Astrocyte of the spinal cord (primary cell): ENCODE results near the gene NOS1AP.

Experiments used
- DNase-seq: peaks from one replicate; pipeline ENCODE4 v3.0.0; 2011; ENCODE audit warnings: low read depth, low spot score
- H3K4me3 ChIP-seq: 2 replicates; pipeline ENCODE4 v1.5.1; 2011; ENCODE audit warnings: low read depth, mild to moderate bottlenecking, low read length, moderate library complexity
- in situ Hi-C: cut with HindIII; loops from 2 replicates; pipeline ENCODE4 v1.10.0; 2017; ENCODE audit warnings: low sequenced_read_pairs
- TF ChIP-seq, protein P1 (sequence below): IDR thresholded peaks from 2 replicates; pipeline ENCODE4 v1.5.1; 2012; ENCODE audit warnings: low read depth, mild to moderate bottlenecking, low read length, inconsistent platforms

Gene NOS1AP

DNA sequence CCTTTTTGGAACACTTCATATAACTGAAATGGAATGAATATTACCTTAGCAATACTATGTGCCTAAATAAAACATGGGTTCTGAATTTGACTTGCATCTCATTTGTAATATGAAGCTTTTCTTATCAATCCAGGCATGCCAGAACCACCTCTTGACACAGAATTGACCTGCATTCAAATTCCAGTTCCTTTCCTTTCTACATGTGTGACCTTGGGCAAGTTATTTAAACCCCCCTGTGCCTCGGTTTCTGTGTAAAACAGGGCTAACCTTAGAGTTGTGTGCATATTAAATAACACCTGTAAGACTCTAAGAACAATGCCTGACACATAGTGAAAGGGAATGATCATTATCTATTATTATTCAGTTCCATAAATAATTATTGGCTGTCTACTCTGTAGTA, 2.0 kb upstream of the NOS1AP start:
- in situ Hi-C loops: no loop called here

DNA sequence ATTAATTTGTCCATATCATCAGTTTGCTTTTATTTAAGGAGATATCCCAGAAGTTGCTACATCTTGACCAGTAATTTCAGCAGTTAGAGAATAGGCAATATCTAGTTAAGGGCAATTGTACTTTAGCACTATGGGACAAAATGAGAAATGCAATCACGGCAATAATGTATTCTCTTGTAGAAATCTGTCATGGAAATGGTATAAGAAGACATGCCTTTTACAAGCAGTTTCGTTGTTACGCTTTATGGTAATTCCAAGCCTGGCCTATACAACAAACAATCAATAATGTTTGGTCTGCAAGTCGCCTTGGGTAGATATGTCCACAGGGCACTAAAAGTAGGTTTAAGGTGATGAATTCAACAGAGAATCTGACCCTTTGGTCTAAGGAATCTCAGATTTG, 1.2 kb upstream of the NOS1AP start:
- TF ChIP-seq, protein P1, sequence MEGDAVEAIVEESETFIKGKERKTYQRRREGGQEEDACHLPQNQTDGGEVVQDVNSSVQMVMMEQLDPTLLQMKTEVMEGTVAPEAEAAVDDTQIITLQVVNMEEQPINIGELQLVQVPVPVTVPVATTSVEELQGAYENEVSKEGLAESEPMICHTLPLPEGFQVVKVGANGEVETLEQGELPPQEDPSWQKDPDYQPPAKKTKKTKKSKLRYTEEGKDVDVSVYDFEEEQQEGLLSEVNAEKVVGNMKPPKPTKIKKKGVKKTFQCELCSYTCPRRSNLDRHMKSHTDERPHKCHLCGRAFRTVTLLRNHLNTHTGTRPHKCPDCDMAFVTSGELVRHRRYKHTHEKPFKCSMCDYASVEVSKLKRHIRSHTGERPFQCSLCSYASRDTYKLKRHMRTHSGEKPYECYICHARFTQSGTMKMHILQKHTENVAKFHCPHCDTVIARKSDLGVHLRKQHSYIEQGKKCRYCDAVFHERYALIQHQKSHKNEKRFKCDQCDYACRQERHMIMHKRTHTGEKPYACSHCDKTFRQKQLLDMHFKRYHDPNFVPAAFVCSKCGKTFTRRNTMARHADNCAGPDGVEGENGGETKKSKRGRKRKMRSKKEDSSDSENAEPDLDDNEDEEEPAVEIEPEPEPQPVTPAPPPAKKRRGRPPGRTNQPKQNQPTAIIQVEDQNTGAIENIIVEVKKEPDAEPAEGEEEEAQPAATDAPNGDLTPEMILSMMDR: no peak
- no peak for DNase-seq
- no peak overlapping the region for H3K4me3 ChIP-seq
- in situ Hi-C loops: no loop called here

More for the DNA sequence above, 2.0 kb upstream of the NOS1AP start:
- H3K4me3 ChIP-seq: no peak overlapping the region
- TF ChIP-seq, protein P1: no peak
- DNase-seq: no peak

DNA sequence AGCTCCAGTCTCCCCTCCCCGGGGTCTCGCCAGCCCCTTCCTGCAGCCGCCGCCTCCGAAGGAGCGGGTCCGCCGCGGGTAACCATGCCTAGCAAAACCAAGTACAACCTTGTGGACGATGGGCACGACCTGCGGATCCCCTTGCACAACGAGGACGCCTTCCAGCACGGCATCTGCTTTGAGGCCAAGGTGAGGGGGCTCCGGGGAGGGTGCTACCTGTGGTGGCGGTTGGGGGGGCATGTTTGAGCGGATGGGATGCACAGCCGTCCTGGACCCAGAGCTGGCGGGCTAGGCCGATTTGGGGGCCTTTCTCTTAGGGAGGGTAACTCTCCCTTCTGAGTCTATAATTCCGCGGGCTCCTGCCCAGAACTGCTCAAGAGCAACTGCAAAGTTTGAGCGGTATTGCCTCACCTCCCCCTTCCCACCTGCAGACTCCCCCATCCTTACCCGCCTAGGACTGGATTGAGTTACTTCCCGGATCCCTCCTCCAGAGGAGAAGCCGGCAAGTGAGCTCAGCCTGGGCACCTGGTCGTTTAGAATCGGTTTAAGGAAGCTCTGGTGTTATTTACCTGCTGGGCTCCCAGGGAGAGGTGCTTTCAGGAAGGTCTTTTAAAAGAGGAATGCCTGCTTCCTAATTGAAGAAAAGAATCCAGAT, 730 bp downstream of the NOS1AP start:
- in situ Hi-C loops: no loop called here
- TF ChIP-seq, protein P1: no peak
- H3K4me3 ChIP-seq: peak overlapping the region; percentile 50

DNA sequence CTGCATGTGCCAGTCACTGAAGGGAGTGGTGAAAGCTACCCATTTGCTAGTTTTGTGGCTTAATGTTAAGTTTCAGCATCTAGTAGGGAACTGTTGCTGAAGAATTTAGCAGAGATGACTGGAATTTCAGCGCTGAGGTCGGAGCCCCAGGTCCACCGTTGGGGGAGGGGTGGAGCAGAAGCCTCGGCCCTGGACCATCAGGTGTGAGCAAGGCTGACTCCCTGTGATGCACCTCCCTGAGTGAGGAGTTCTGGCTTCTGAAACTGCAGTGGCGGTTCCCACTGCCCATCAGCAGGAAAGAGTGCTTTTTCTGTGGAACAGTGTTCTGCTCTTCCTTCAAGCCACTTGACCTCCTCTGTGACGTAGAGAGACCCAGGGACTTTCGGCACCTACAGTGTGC, 1.3 kb downstream of the NOS1AP start:
- peak overlapping the region; percentile 50 for H3K4me3 ChIP-seq
- in situ Hi-C loops: no loop called here
- DNase-seq: no peak
- TF ChIP-seq, protein P1: no peak

More for the DNA sequence above, 730 bp downstream of the NOS1AP start:
- DNase-seq: no peak

DNA sequence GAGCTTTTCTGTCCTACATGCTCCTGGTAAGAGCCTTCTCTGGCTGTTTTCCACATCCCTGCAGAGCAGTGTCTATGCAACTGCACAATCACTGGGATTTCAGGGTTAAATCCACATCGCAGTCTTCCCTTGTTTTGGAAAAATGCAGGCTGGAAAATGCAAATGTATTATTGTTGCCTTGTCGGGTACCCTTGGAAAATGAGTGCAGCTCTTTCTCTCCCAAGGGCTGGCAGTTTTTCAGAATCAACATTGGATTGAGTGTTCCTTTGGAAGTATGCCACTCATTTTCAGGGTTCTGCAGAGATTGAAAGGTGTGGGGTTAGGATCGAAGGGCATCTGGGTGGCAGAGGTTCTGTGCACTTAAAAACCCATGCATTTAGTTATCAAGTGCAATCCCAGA, 3.2 kb downstream of the NOS1AP start:
- DNase-seq: no peak
- TF ChIP-seq, protein P1: no peak
- in situ Hi-C loops: no loop called here
- no peak overlapping the region for H3K4me3 ChIP-seq

DNA sequence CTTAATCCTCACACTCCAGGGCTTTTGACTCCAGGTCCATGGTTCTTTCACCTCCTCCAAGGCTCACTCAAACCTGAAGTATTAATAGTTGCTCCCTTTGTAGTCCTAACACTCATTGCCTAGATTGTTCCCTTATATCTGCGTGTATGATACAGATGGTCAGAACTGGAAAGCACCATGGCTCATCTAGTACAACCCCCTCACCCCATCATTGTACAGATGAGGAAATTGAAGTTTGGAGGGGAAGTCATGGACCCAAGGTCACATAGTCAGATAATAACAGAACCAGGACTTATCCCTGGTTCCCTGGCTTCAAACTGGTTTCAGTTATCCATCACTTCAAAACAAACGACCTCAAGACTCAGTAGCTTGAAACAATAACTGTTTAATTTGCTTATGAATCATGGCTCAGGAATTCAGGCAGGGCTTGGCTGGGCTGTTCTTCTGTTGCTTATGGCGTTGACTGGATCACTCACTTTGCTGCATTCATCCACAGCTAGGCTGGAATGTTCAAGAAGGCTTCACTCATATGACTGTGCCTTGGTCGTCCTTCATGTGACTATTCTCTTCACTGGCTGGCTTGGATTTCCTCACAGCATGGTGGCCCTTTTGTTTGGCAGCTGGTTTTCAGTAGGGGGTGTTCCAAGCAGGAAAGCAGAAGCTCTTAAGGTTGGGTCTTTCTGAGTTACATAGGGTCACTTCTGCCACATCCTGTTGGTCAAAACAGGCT, 5.0 kb downstream of the NOS1AP start:
- in situ Hi-C loops: no loop called here
- DNase-seq: no peak
- TF ChIP-seq, protein P1: no peak
- H3K4me3 ChIP-seq: no peak overlapping the region
